Medulla oblongata (tissue), 1 donor: ENCODE data around the gene GRAMD1A.
"Not testable (repeated sequence)": the region's sequence is repeated elsewhere in the genome, so short reads cannot be mapped to it uniquely, and the experiment has no call there.

Experiments
- DNase-seq: peaks from one replicate; pipeline ENCODE4 v3.0.0-alpha.2; 2015; ENCODE audit errors: extremely low spot score

The GRAMD1A gene

DNA sequence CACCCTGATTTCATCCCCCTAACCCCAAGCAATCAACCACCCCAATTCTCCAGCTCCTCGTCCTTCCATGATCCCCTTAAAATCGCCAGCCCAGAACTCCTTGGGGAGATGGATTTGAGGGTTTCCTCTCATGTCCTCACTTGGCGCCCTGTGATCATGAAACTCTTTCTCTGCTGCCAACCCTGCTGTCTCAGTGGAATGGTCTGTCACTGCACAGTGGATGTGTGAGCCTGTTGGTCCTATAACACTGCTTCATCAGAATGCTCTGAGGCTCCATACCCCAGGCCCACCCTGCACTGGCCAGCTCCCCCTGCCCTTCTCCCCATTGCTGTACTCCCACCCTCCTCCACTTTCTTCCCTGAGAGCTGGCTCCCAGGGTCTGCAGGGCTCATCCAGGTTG is 23.5 kb upstream of the GRAMD1A start:
- no peak for DNase-seq

- no peak for DNase-seq
Observed at GRCh38 chr19:34979819-34980640, 20.1 kb upstream of the GRAMD1A start.

GRCh38 chr19:34982275-34982674 is 17.8 kb upstream of the GRAMD1A start:
- DNase-seq, result no peak

DNA sequence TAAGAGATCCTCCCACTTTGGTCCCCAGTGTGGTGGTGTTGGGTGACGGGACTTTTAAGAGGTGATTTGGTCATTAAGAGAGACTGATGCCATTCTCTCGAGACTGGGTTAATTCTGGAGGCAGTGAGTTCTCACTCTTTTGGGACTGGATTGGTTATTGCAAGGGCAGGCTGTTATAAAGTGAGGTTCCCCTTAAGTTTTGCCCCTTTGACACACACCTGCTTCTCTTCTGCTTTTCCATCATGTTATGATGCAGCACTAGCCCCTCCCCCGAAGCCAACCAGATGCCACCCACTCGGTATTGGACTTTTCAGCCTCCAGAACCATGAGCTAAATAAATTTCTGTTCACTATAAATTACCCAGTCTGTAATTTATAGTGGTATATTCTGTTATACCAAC is 16.3 kb upstream of the GRAMD1A start:
- no peak for DNase-seq

DNA sequence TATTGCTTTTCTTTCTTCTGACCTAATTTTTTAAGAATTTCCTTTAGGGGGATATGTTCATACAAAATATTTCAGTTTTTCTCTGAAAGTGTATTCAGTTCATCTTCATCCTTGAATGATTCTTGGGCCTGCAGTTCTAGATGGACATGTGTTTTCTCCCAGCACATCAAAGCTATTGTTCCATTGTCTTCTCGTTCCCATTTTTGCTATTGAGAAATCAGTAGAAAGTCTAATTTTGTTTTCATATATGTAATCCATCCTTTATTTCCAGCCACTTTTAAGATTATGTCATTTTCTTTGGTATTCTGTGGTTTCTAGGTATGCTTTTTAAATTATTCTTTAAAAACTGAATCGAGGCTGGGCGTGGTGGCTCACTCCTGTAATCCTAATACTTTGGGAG is 15.8 kb upstream of the GRAMD1A start:
- DNase-seq, result no peak

DNA sequence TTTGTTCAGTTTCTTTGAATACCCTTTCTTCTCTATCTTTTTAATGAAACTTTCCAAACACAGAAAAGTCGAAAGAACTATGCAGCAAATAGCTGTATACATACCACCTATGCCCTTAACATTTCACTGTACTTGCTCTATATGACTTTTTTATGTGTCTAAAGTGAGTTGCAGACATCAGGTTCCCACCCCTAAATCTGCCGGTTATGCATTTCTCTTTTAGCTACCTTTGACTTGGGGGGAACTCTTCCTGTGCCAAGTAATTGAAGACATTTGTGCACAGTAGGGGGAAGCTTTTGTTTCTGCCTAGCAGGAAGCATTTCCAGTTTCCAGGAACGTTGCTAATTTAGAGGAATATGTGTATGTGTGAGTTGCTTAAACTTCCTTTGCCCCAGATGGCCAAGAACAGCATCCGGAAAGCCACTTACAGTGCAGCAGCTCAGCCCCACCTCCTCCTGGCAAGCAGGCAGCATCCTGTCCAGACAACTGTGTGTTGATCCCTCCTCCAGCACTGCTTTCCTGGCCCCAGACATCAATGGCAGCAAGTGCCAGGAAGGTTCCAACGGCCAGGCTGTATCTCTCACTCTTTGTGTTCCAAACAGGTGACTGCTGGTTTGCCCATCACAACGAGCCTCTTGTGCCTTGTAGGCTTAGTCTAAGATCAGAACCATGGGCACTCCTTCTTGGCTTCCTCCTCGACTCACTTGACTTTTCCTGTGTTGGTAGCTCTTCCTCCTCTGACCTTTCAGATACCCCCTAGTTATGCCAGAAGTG is 14.7 kb upstream of the GRAMD1A start:
- DNase-seq, result no peak

DNA sequence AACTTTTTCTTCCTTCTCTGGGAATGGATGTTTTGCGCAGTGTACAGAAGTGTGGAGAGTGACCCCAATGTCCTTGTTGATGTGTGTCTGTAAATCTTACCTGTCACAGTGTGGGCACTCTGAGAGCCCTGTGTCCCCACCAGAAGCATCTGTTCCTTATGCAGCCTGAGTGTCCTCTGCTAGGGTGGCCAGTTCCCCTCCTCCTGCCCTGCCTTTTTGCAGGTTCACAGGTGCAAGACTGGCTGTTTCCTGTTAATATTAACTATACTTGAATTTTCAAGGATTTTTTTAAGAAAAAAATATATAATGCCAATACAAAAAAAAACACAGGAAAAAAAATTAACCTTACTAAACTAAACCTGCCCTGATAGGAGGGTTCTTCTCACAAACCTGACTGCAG is 12.0 kb upstream of the GRAMD1A start:
- no peak for DNase-seq

DNA sequence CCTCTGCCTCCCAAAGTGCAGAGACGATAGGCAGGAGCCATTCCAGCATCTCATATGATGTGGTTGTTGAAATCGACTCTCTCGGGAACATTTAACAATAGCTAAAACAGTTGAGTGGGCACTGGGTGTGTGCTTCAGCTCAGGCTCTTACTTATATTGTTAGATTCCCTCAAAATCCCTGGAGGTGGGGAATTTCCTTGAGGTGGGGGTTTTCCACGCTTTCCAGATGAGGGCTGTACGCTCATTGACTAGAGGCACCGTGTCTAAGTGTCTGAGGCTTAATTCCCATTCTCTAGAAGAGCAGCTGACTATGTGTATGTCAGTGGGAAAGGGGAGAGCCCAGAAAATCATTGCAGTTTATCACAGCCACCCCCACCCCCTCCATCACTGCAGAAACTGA is 10.8 kb upstream of the GRAMD1A start:
- no peak for DNase-seq

GRCh38 chr19:34990578-34991192 is 9.4 kb upstream of the GRAMD1A start:
- DNase-seq, result no peak

GRCh38 chr19:34991542-34992333 is 8.4 kb upstream of the GRAMD1A start:
- no peak for DNase-seq

- not testable (repeated sequence) for DNase-seq
Observed at GRCh38 chr19:34992582-34992981, 7.5 kb upstream of the GRAMD1A start.

DNA sequence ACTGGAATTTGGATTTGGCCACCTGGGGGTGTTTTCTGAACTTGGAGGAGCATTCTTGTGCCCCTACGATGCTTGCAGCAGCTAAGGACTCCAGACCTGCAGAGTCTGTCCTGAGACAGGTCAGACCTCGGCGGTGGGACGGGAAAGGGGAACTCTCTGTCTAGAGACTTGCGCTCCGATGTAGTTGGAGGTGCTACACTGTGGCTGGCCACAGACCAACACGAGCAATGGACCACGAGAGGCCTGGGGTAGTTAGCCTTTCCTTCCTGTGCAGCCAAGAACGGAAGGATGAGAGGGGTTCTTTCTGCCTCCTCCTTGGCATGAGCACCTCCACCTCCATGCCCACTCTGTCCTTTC is 5.9 kb upstream of the GRAMD1A start:
- no peak for DNase-seq

DNA sequence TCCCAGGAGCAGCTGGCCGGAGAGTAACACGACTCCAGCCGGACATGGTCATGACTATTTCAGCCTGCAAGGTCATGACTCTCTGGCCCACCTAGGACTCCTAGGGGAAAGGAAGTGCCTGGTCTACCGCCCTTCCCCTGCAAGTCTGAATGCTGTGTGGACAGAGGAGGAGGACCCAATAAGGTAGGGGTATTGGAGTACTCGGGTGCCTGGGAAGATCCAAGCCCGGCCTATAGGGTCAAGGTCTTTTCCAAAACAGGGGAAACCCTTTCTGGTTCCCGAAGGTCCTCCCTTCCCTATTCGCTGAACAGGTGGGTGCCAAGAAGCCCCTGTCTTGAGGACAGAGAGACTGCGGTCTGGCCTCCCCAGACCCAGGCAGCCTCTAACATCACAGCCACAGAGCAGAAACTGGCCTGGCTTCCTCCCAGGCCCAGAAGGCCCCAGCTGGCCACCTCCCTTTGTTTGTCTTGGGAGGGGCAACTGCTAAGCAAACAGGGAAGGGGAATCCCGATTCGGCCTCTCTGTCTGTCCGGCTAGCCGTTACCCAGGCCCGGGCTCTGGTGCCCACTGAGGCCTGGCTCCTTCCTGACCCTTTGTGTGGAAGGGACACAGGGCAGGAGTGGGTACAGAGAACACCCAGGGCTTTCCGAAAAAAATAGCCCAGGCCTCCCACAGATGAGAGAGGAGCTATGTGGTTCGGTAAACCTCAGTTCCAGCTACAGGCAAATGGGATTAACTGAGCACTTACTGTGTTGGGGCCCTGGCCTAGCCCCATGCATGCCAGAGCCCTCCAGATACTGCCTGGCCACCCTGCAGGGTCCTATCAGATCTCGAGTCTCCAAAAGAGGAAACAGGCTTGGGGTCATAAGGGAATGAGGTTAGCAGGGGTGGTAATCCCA is 5.2 kb upstream of the GRAMD1A start:
- DNase-seq, result no peak

GRCh38 chr19:34995551-34995950 is 4.6 kb upstream of the GRAMD1A start:
- no peak for DNase-seq

GRCh38 chr19:34997071-34997617 is 3.0 kb upstream of the GRAMD1A start:
- DNase-seq, result no peak

GRCh38 chr19:34998224-34998623 is 1.9 kb upstream of the GRAMD1A start:
- not testable (repeated sequence) for DNase-seq

- no peak for DNase-seq
Observed at GRCh38 chr19:34998777-34999497, 1.2 kb upstream of the GRAMD1A start.

DNA sequence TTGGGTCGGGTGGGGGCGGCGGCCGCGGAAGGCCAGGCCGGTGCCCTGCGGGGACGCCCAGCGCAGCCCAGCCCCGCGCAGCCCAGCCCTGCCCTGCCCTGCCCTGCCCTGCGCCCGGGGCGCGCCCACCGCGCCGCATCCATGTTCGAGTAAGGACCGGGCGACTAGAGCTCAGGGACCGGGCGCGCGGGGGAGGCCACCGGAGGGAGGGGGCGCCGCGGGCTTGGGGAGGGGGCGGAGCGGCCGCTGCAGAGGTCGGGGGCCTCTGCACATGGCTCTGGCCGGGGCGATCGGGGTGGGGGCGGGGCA is 169 bp downstream of the GRAMD1A start:
- DNase-seq, result no peak

GRCh38 chr19:35000647-35001501 is 751 bp downstream of the GRAMD1A start:
- no peak for DNase-seq
